MM.1S (cell line): Measurements from ENCODE around the gene MAD1L1.
"Not testable (repeated sequence)": the region's sequence is repeated elsewhere in the genome, so short reads cannot be mapped to it uniquely, and the experiment has no call there.

Source experiments
- DNase-seq: peaks from one replicate; pipeline ENCODE4 v3.0.0-alpha.2; 2015
- H2AFZ ChIP-seq: fragments of 300-600 bp; sonication (generic); 2 replicates; pipeline ENCODE4 v1.6.0; 2016; ENCODE audit warnings: antibody characterized with exemption, low read length
- H3F3A ChIP-seq: fragments of 300-600 bp; sonication (generic); 2 replicates; pipeline ENCODE4 v1.6.1; 2016; ENCODE audit warnings: mild to moderate bottlenecking, antibody characterized with exemption, low read length, moderate library complexity, mixed read lengths; ENCODE audit not compliant: insufficient read depth
- H3K27ac ChIP-seq: fragments of 300-600 bp; sonication (generic); 2 replicates; pipeline ENCODE4 v1.5.1; 2016; ENCODE audit warnings: mild to moderate bottlenecking, low read length
- H3K27me3 ChIP-seq: fragments of 300-600 bp; sonication (generic); replicated peaks from 2 replicates; pipeline ENCODE4 v1.6.0; 2016; ENCODE audit warnings: low read length; ENCODE audit not compliant: insufficient read depth
- H3K36me3 ChIP-seq: fragments of 300-600 bp; sonication (generic); replicated peaks from 2 replicates; pipeline ENCODE4 v1.6.1; 2016; ENCODE audit warnings: mild to moderate bottlenecking, low read length, mixed read lengths; ENCODE audit not compliant: insufficient read depth
- H3K4me1 ChIP-seq: fragments of 300-600 bp; sonication (generic); 2 replicates; pipeline ENCODE4 v1.6.1; 2016; ENCODE audit warnings: low read length, mixed read lengths
- H3K4me2 ChIP-seq: fragments of 300-600 bp; sonication (generic); 2 replicates; pipeline ENCODE4 v1.6.0; 2016; ENCODE audit warnings: low read depth, low read length
- H3K4me3 ChIP-seq: fragments of 300-600 bp; sonication (generic); 2 replicates; pipeline ENCODE4 v1.5.1; 2016; ENCODE audit warnings: low read length, mixed read lengths
- H3K79me2 ChIP-seq: fragments of 300-600 bp; sonication (generic); 2 replicates; pipeline ENCODE4 v1.6.1; 2016; ENCODE audit warnings: mixed run types, low read length, mixed read lengths
- H3K9ac ChIP-seq: fragments of 300-600 bp; sonication (generic); 2 replicates; pipeline ENCODE4 v1.6.1; 2016; ENCODE audit warnings: low read length, mixed read lengths
- H3K9me2 ChIP-seq: fragments of 300-600 bp; sonication (generic); replicated peaks from 2 replicates; pipeline ENCODE4 v1.6.1; 2016; ENCODE audit warnings: mild to moderate bottlenecking, low read length, mixed read lengths; ENCODE audit not compliant: insufficient read depth
- H3K9me3 ChIP-seq: fragments of 300-600 bp; sonication (generic); replicated peaks from 2 replicates; pipeline ENCODE4 v1.6.1; 2016; ENCODE audit warnings: mild to moderate bottlenecking, low read length, mixed read lengths; ENCODE audit not compliant: insufficient read depth
- H4K20me1 ChIP-seq: fragments of 300-600 bp; sonication (generic); 2 replicates; pipeline ENCODE4 v1.6.1; 2016; ENCODE audit warnings: mild to moderate bottlenecking, low read length, moderate library complexity, mixed read lengths; ENCODE audit not compliant: insufficient read depth
- EZH2 ChIP-seq: fragments of 300-600 bp; sonication (generic); optimal IDR thresholded peaks from 2 replicates; pipeline ENCODE3; 2017; ENCODE audit warnings: low read depth, mild to moderate bottlenecking, antibody characterized with exemption, low read length, mixed read lengths
- EZH2phosphoT487 ChIP-seq: fragments of 300-600 bp; sonication (generic); IDR thresholded peaks from 2 replicates; pipeline ENCODE4 v1.6.1; 2018; ENCODE audit warnings: antibody characterized with exemption, low read length
- TF ChIP-seq, protein P1 (sequence below): fragments of 300-600 bp; sonication (generic); IDR thresholded peaks from 2 replicates; pipeline ENCODE4 v1.5.1; 2016; ENCODE audit warnings: antibody characterized with exemption, low read length, mixed read lengths

MAD1L1 gene

DNA sequence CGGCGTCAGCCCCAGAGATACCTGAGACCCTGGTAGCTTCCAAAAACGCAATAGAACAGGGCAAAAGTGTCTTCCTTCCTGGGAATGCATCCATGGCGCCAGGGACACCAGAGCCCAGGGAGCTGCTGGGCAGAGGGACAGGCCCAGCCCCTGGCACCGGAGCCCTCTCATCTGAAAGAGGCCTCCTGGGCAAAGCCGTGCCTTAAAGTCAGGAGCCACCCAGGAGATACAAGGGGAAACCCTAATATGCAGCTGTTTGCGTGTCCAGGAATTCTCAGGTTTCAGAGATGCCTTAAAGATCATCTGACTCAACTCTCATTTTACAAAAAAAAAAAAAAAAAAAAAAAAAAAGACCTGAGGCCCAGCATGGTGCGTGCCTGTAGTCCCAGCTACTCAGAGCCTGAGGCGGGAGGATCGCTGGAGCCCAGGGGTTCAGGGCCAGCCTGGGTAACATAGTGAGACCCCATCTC, 37.3 kb upstream of the MAD1L1 start:
- H3K4me1 ChIP-seq = no peaks in the 10 kb centered on the region
- H2AFZ ChIP-seq = no peak overlapping the region
- no peak overlapping the region for H3K4me3 ChIP-seq

DNA sequence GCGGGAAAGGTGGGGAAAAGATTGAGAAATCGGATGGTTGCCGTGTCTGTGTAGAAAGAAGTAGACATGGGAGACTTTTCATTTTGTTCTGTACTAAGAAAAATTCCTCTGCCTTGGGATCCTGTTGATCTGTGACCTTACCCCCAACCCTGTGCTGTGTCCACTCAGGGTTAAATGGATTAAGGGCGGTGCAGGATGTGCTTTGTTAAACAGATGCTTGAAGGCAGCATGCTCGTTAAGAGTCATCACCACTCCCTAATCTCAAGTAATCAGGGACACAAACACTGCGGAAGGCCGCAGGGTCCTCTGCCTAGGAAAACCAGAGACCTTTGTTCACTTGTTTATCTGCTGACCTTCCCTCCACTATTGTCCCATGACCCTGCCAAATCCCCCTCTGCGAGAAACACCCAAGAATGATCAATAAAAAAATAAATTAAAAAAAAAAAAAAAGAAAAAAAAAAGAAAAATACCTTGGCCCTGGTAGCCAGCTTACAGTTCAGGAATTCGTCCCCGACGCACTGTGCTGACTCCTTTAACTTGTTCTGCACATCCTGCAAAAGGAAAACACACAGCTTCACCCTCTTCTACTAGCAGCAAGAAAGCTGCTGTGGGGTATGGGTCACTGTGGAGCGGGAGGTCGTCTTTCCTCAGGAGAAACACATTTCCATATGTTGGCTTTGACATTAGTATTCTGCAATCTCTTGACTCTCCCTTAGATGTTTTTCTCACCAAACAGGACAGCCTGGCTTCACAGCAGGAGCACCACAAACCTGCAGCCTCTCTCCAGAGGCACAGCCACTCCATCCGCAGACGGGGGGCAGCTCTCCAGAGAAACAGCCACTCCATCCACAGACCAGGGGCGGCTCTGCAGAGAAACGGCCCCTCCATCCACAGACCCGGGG, 36.6 kb upstream of the MAD1L1 start:
- not testable (repeated sequence) for H3K9ac ChIP-seq, H3K4me1 ChIP-seq, H3K36me3 ChIP-seq, H3K9me2 ChIP-seq, H3K4me2 ChIP-seq, H3K27me3 ChIP-seq, H3K4me3 ChIP-seq, H2AFZ ChIP-seq, H3F3A ChIP-seq, H3K9me3 ChIP-seq, H3K27ac ChIP-seq, DNase-seq, H4K20me1 ChIP-seq, H3K79me2 ChIP-seq

More for the DNA sequence above, 37.3 kb upstream of the MAD1L1 start:
- Histone ChIP-seq H3K79me2 (no peaks in the 10 kb centered on the region), H3K9ac (no peak overlapping the region), H3F3A (no peaks in the 10 kb centered on the region), H3K9me2 (no peaks in the 10 kb centered on the region), H4K20me1 (no peaks in the 10 kb centered on the region), H3K27me3 (no peaks in the 10 kb centered on the region), H3K4me2 (no peak overlapping the region), H3K36me3 (no peaks in the 10 kb centered on the region), H3K9me3 (no peaks in the 10 kb centered on the region), H3K27ac (no peak overlapping the region)
- no peak for DNase-seq
- TF ChIP-seq, protein P1, sequence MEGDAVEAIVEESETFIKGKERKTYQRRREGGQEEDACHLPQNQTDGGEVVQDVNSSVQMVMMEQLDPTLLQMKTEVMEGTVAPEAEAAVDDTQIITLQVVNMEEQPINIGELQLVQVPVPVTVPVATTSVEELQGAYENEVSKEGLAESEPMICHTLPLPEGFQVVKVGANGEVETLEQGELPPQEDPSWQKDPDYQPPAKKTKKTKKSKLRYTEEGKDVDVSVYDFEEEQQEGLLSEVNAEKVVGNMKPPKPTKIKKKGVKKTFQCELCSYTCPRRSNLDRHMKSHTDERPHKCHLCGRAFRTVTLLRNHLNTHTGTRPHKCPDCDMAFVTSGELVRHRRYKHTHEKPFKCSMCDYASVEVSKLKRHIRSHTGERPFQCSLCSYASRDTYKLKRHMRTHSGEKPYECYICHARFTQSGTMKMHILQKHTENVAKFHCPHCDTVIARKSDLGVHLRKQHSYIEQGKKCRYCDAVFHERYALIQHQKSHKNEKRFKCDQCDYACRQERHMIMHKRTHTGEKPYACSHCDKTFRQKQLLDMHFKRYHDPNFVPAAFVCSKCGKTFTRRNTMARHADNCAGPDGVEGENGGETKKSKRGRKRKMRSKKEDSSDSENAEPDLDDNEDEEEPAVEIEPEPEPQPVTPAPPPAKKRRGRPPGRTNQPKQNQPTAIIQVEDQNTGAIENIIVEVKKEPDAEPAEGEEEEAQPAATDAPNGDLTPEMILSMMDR = no peak
- TF ChIP-seq EZH2phosphoT487 (no peak), EZH2 (no peak)

DNA sequence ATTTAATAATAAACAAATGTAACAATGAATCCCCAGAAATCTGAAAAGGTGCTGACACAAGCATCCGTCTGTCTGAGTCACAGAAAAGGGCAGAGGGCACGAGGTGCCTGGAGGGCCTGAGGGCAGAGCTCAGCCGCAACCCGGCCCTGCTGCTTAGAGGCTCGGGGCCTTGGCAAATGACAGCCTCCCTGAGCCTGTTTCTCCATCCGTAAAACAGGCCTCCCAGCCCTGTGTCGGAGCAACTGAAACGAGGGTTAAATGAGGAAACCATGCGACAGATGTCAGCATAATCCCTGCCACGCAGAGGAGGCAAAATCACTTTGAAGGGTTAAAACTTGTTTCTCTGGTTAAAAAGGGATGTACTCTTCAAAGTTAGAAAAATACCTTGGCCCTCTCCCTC, 34.2 kb upstream of the MAD1L1 start:
- no peak overlapping the region for H3K9ac ChIP-seq
- H3K27me3 ChIP-seq = no peaks in the 10 kb centered on the region
- H3K4me1 ChIP-seq = no peaks in the 10 kb centered on the region
- H4K20me1 ChIP-seq = no peaks in the 10 kb centered on the region
- no peaks in the 10 kb centered on the region for H3K9me2 ChIP-seq
- no peaks in the 10 kb centered on the region for H3K9me3 ChIP-seq
- TF ChIP-seq, protein P1 = no peak
- TF ChIP-seq EZH2phosphoT487 = no peak
- TF ChIP-seq EZH2 = no peak
- H3K27ac ChIP-seq = no peak overlapping the region
- no peaks in the 10 kb centered on the region for H3K36me3 ChIP-seq
- no peaks in the 10 kb centered on the region for H3K79me2 ChIP-seq
- H2AFZ ChIP-seq = no peak overlapping the region
- DNase-seq = no peak
- H3K4me3 ChIP-seq = no peak overlapping the region
- H3F3A ChIP-seq = no peaks in the 10 kb centered on the region
- no peak overlapping the region for H3K4me2 ChIP-seq

DNA sequence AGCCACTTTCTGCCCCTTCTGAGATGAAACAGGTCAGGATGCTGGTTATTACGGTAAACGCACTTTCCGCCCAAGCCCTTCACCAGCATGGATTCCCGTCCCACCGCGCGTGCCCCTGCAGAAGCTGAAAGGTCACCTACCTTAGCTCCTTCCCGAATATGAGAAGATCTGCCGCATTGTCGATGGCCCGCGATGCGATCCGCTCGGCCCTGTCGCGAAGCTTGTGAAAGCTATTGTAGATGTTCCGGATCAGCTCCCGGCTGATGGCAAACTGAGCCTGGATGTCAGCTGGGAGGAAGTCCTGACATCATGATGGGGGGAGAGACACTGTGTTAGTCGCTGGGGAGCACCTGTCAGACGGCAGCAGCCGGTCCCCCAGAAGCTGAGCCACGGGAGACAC, 31.4 kb upstream of the MAD1L1 start:
- Histone ChIP-seq H3K27ac (no peak overlapping the region), H3F3A (no peaks in the 10 kb centered on the region), H3K9ac (no peak overlapping the region), H3K36me3 (no peaks in the 10 kb centered on the region), H3K27me3 (no peaks in the 10 kb centered on the region), H3K79me2 (no peaks in the 10 kb centered on the region), H3K4me2 (no peak overlapping the region), H4K20me1 (no peaks in the 10 kb centered on the region), H3K4me1 (no peaks in the 10 kb centered on the region), H2AFZ (no peak overlapping the region), H3K9me2 (no peaks in the 10 kb centered on the region), H3K4me3 (no peak overlapping the region), H3K9me3 (no peaks in the 10 kb centered on the region)
- TF ChIP-seq, protein P1 = no peak
- TF ChIP-seq EZH2phosphoT487 = no peak
- no peak for TF ChIP-seq EZH2
- no peak for DNase-seq
